Stimulated activated CD4-positive, alpha-beta T cell treated with anti-CD3 and anti-CD28 coated beads, Interleukin-1b, Interleukin-23, amount 100 ng/mL, for 4 hours (primary cell): ENCODE measurements around the gene ADH6.
"Not testable (repeated sequence)": the region's sequence is repeated elsewhere in the genome, so short reads cannot be mapped to it uniquely, and the experiment has no call there.

Source experiments
- DNase-seq, 2 donors: peaks; one replicate each; pipeline ENCODE4 v3.0.0-alpha.2; 2020; ENCODE audit warnings: low read depth in 2 of 2

Gene ADH6

DNA sequence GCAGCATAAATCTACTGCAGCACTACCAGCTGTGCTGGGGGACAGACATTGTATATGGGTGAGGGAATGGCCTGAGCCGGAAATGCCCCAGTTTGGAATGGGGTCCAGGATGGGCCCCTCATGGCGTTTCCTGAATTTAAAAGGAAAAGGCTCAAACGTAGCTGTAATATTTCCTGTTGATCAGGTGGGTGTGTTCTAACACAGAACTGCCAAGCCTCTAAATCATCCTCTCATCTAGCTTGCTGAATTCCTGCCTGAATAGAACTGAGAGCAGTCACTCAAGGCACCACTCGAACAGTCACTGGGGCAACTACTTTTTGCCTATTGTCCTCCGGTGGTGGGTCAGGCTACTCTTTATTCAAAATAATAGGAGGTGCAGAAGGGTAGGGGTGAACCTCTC lies 28.7 kb downstream of the ADH6 start:
- no peak for DNase-seq

DNA sequence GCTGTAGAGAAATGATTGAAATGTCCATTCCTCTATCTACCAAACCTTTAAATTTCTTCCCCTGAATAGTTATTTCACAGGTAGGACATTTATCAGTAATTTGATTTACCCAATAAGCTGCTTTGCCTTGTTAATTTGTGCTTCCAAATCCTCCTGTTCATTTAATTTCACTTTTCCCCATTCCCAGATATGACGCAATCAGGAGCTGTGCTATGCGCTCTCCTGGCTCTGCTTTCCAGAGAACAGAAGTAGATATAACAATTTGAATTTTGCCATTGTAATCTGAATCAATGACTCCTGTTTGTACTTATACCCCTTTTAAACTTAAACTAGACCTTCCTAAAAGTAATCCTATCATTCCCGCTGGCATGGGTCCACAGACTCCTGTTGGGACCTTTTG lies 29.1 kb downstream of the ADH6 start:
- DNase-seq = not testable (repeated sequence)

DNA sequence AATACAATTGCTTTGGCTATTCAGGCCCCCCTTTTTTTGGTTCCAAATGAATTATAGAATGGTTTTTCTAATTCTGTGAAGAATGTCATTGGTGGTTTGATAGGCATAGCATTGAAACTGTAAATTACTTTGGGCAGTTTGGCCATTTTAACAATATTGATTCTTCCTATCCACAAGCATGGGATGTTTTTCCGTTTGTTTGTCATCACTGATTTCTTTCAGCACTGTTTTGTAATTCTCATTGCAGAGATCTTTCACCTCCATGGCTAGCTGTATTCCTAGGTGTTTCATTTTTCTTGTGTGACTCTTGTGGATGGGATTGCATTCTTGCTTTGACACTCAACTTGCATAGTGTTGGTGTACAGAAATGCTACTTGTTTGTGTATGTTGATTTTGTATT lies 33.0 kb downstream of the ADH6 start:
- DNase-seq = no peak

DNA sequence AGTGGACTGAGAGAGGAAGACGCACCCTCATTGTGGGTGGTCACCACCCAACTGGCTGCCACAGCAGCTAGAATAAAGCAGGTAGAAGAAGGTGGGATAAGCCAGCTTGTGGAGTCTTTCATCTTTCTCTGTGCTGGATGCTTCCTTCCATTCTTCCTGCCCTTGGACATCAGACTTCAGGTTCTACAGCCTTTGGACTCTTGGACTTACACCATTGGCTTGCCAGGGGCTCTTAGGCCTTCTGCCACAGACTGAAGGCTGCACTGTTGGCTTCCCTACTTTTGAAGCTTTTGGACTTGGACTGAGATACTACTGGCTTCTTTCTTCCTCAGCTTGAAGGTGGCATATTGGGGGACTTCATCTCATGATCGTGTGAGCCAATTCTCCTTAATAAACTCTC lies 33.5 kb downstream of the ADH6 start:
- DNase-seq = no peak

DNA sequence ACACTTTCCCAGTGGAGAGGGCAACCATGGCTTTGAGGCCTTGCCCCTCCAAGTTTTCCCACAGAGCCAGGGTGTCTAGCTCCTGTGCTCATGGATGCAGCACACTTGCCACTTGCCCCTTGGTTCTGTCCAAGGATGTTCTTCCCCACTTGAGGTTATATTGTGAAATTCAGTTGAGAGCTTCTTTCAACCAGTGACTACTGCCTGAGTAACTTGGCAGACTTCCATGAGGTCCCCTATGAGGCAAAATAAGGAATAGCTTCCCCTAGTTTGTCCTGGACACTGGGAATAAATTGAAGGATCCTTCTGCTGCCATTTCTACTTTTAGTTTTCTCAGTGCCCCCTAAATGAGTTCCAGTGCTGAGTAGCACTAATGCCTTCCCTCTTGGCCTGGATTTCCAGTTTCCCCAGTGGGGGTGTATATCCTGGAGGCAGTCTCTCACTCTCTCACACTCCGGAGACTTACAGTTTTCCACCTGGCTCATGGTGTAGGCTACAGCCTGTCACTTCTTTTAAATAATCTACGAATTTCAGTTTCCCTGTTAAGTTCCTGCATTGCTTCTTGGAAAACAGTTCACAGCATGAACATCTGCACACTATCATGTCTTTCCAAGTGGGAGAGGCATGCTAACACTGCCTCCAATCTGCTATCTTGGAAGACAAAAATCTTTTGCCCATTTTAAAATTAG lies 38.5 kb downstream of the ADH6 start:
- DNase-seq = no peak

DNA sequence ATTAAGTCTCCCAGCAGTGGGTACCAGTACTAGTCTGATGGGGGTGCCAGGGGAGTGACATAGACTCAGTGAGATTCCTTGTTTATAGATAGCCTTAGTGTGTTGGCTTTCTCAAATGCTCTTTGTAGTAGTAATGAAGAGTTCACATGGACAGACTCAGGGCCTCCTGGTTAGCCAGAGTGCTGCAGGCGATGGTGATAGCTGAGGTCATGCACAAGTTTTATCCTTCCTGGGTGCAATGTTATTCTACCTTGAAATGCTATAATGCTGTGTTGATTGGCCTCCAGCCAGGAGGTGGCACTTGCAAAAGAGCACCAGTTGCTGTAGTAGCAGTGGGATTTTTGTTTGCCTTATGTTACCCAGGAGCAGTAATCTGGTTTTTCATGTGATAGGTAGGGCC lies 39.4 kb downstream of the ADH6 start:
- no peak for DNase-seq

DNA sequence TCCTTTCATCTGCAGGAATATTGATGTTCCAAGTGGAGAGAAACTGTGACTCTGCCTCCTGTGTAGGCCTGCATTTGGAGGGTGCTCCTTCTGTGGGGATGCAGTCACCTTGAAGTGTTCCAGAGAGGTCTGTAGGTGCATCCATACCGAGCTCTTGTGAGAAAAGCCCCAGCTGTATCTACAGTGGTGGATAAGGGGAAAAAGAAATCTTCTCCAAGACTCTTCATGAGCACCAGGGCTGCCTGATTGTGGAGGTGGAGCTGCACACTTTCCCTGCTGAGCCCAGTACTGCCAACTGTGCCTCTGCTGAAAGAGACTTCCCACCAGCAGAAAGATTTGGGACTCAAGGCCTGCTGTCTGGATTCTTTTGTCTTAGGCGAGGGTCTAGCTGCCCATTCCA lies 39.9 kb downstream of the ADH6 start:
- DNase-seq = no peak

DNA sequence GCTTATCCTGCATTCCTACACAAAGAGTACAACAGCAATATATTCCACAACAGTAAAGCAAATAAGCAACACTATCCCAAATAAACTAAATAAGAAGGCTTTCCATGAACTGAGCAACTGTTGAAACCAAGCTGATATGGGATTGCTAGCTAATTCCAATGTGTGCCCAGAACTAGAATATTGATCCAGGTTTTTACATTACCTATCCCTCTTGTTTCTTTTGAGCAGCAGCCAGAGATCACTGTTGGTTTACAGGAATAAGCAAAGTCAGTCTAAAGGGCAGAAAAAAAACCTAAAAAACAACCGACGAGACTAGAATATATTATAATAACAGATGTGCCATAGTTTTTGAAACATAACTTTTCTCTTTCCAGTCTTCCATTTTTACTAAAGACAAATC lies 52.5 kb downstream of the ADH6 start:
- no peak for DNase-seq

DNA sequence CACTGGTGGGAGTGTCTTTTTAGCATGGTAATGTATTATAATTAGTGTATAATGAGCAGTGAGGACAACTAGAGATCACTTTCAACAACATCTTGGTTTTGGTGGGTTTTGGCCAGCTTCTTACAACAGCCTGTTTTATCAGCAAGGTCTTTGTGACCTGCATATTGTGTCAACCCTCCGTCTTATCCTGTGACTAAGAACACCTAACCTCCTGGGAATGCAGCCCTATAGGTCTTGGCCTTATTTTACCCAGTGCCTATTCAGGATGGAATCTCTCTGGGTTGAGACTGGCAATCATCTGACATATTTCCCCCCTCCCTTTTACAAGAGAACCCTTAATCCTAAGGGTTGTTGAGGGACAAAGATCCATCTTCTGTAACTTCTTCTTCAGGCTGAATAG lies 53.1 kb downstream of the ADH6 start:
- no peak for DNase-seq

DNA sequence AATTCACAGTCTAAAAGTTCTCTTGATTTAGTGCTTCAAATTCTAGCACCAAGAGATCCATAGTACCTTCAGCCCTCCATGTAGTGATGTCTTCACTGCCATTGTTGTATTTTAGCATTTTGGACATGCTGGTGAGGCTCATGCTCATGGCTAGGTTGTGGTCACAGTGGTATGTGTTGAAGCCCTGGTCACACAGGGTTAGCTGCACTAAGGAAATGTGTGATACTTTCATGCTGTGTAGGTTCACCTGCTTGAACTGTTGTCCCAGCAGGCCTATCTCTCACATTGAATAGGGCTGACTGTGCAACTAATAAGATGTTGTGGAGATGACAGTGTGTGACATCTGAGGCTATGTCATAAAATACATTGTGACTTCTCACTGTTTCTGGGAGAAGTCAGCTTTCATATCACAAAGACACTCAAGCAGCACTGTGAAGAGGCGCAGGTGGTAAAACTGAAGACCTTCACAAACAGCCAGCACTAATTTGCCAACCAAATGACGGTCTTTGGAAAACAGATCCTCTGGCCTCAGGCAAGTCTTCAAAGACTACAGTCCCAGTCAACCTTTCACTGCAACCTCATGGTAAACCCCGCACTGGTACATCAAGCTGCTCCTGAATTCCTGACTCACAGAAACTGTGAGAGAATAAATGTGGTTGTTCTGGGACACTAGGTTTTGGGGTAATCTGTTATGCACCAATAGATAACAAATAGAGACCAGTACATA lies 57.5 kb downstream of the ADH6 start:
- DNase-seq = no peak

DNA sequence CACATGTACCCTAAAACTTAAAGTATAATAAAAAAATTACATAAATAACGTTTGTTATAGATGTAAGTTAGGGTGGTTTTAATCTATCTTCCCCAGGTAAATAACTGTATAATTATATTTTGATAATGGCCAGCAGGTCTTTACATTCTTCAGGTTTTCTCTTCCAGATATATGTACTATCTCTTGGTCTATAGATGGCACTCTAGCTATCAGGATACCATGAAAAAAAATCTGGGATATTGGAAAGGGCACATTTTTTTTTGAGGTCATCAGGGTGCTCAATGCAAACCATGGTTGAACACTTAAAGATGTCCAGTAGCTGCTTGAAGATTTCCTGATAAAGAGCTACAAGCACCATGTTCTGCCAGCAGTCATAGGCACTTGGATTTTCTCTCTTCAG lies 59.3 kb downstream of the ADH6 start:
- no peak for DNase-seq

DNA sequence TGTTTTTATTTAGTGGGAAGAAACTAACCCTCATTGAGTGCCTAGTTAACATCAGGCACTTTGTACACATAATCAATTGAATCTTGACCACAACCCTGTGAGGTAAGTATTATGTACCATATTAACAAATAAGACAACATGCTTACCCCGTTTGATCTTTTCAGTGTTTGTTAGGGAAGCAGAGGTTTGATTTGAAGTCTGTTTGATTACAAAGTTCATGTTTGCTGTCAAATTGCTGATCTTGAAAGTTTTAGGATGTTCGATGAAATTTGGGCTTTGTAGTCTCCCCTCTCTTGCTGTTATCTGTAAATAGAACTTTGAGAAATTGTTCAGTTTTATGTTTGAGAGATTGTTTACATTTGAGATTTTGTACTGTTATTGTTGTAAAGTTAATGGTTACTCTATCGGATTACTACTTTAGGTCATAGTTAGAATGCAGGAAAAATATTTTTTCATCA lies 61.5 kb downstream of the ADH6 start:
- DNase-seq = no peak

DNA sequence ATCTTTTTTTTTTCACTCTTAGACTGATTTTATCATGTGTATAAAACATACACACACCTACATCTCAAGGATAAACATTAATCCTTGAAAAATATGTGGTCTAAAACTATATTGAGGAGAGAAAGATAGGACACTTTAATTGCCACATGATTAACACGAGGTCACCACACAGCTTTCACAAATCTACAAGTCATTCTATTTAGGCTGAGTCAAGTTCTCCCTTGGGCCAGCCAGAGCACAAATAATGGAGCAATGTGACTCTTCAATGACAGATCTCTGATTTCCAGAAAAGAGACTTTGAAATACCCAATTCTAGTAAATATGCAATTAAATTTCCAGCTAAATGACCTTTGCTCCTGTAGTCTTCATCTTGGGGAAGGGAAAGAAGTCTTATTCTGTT lies 62.1 kb downstream of the ADH6 start:
- DNase-seq = no peak

DNA sequence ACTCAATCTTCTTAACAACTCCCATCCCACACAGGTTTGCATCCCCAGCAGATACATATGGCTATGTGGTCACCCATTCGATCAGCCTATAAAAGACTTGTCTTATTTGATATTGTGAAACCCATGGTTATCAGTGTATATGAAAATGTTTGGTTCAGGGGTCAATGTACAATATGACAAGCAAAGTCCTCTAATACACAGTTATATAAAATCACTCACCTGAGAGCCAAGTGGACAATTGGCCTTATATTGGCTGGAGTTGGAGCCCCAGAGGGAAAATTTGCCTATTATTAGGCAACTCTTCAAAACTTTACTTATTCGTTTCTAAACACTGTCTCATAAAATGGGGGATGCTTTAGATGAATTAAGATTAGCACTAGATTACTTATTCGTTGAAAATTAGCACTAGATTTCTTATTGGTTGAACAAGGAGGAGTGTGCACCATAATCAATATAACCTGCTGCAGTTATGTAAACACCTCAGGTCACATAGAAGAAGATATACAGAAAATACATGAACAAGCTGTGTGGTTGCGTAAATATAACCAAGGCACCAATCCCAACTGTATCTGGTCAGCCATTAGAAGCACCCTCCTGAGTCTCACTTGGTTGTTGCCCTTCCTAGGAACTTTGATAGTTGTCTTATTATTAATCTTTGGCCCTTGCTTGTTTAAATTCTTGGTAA lies 64.2 kb downstream of the ADH6 start:
- DNase-seq = no peak
